Measurements from ENCODE around the gene ABCA10.
A peak's percentile ranks its signal among the peaks of the same experiment; 100 is the strongest.

ABCA10 gene

GRCh38 chr17:69235338-69236058 is 6.9 kb upstream of the ABCA10 start:
- TF ChIP-seq EP300 (IDR thresholded peaks at IDR 0.05; ENCODE audit: borderline replicate concordance) (no peak), RAD21 (IDR thresholded peaks at IDR 0.05; ENCODE audit: low read depth) (peak; percentile 89)

- TF ChIP-seq EGR1 (IDR thresholded peaks at IDR 0.05), result no peak
- TF ChIP-seq CREB1 (IDR thresholded peaks at IDR 0.05; ENCODE audit: low read depth), result no peak
- no peak for TF ChIP-seq REST (IDR thresholded peaks at IDR 0.05; ENCODE audit: low read depth)
- no peak for TF ChIP-seq TEAD4 (IDR thresholded peaks at IDR 0.05)
- TF ChIP-seq FOXM1 (IDR thresholded peaks at IDR 0.05; ENCODE audit: borderline replicate concordance, low read depth), result no peak
- TF ChIP-seq RAD21 (IDR thresholded peaks at IDR 0.05; ENCODE audit: low read depth), result no peak
- TF ChIP-seq MAX (IDR thresholded peaks at IDR 0.05), result no peak
These were observed 4.0 kb upstream of the ABCA10 start for GRCh38 chr17:69232650-69233049.

- no peak for TF ChIP-seq NFIC (IDR thresholded peaks at IDR 0.05)
These were observed 2.9 kb upstream of the ABCA10 start for GRCh38 chr17:69231521-69231920.

- TF ChIP-seq REST (IDR thresholded peaks at IDR 0.05; ENCODE audit: low read depth), result no peak
These were observed 2.3 kb upstream of the ABCA10 start for GRCh38 chr17:69230939-69231338.

- TF ChIP-seq CREB1 (IDR thresholded peaks at IDR 0.05; ENCODE audit: low read depth) (no peak), EGR1 (IDR thresholded peaks at IDR 0.05) (no peak), USF1 (IDR thresholded peaks at IDR 0.05) (no peak), MAX (IDR thresholded peaks at IDR 0.05) (no peak), EP300 (IDR thresholded peaks at IDR 0.05; ENCODE audit: borderline replicate concordance) (no peak), TCF12 (IDR thresholded peaks at IDR 0.05; ENCODE audit: low read depth) (no peak), REST (IDR thresholded peaks at IDR 0.05; ENCODE audit: low read depth) (no peak), TAF1 (IDR thresholded peaks at IDR 0.05; ENCODE audit: low read depth) (no peak), ZBTB7A (IDR thresholded peaks at IDR 0.05; ENCODE audit: low read depth) (no peak)
These were observed 606 bp downstream of the ABCA10 start for GRCh38 chr17:69228018-69228417.

- TF ChIP-seq USF1 (IDR thresholded peaks at IDR 0.05) (no peak), EGR1 (IDR thresholded peaks at IDR 0.05) (no peak), ZBTB7A (IDR thresholded peaks at IDR 0.05; ENCODE audit: low read depth) (no peak), MAX (IDR thresholded peaks at IDR 0.05) (no peak)
These were observed 1.1 kb downstream of the ABCA10 start for GRCh38 chr17:69227541-69227940.

Measured in Ishikawa (cell line).